Dendritic cell treated with granulocyte-macrophage colony-stimulating factor and Interleukin-4, amounts not matched to agents 40 ng/mL and 50 ng/mL, for 4 days (primary cell): Measurements from ENCODE around the gene ATP2B2.
A peak's percentile ranks its signal among the peaks of the same experiment; 100 is the strongest.

Experiments used
- H3K27ac Mint-ChIP-seq: one replicate; pipeline ENCODE4 v1.8.0; 2022; ENCODE audit warnings: mild to moderate bottlenecking, mixed read lengths
- H3K27me3 Mint-ChIP-seq: one replicate; pipeline ENCODE4 v1.8.0; 2022; ENCODE audit warnings: mild to moderate bottlenecking, mixed read lengths
- H3K36me3 Mint-ChIP-seq: one replicate; pipeline ENCODE4 v1.8.0; 2022; ENCODE audit warnings: low read depth, mixed read lengths
- H3K4me1 Mint-ChIP-seq: one replicate; pipeline ENCODE4 v1.8.0; 2022; ENCODE audit warnings: low read depth, mixed read lengths
- H3K4me3 Mint-ChIP-seq: one replicate; pipeline ENCODE4 v1.8.0; 2022; ENCODE audit warnings: mild to moderate bottlenecking, moderate library complexity, mixed read lengths
- H3K9me3 Mint-ChIP-seq: one replicate; pipeline ENCODE4 v1.8.0; 2022; ENCODE audit warnings: mixed read lengths
- intact Hi-C: fragments of 100-400 bp; cut with micrococcal nuclease; formaldehyde crosslinking; loops from one replicate; pipeline ENCODE4 v1.15.0; 2022

ATP2B2 gene

DNA sequence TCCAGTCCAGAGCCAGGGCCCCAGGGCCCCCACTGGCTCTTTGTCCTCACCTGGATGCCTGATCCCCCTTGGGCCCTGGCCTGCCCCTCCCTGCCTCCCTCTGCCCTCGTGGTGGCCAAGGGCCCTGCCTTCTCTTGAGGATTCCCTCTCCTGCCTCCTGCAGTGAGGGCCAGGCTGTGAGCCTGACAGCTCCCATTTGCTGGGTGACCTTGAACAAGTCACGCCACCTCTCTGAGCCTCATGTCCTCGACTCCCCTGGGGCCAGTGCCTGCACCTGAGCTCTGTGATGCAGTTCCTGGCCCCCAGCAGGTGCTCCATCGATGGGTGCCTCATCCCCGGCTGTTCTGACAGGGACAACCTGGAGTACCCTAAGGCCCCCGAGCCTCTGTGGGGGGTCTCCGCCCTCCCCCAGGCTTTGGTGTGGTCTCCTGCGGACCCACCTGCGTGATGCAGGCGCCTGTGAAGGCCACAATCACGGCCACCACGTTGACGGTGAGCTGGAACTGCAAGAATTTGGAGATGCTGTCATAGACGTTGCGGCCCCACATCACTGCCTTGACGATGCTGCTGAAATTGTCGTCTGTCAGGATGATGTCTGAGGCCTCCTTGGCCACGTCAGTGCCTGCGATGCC is 160.3 kb downstream of the ATP2B2 start:
- intact Hi-C loops = loop anchor here (1.0 kb wide), 1 partner anchor 394 kb away; no protein-coding TSS in a partner anchor
- Mint-ChIP-seq H3K4me1 (no peaks in the 10 kb centered on the region), H3K4me3 (no peak overlapping the region), H3K9me3 (no peaks in the 10 kb centered on the region), H3K27me3 (peaks cover 4% of the 10 kb centered on the region), H3K27ac (no peak overlapping the region), H3K36me3 (no peaks in the 10 kb centered on the region)

DNA sequence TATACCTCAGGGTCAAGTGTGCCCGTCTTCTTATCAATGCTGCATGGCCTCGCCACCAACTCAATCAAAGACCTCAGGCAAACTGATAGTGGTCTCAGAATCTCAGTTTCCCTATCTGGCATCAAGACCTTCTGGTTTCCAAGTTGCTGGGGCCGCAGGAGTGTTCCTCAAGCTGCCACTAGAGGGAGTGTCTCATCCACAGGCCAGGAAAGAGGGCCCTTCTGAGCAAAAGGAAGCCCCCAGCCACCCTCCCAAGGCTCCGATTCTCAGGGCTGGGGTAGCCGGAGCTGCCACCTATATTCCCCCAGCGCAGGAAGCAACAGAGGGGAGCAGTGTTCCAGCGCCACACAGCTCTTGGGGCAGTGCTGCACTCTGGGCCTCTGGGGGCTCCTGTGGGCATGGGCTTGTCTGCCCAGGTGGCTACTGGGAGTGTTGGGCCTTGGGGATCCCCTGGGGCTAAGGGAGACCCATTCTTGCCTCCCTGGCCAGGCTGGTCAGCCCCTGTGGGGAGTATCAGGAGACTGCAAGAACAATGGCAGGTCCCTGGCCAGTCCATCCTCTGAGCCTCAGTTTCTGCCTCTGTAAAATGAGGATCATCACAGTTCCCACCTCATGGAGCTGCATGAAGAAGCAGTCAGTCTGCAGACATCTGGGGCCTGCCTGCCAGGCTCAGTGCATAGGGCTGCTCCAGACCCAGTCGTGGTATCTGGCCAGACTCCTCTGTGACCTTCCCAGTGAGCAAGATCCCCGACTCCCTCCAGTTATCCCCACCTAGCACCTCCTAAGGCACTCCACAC is 161.0 kb downstream of the ATP2B2 start:
- no peaks in the 10 kb centered on the region for H3K4me1 Mint-ChIP-seq
- peaks cover 4% of the 10 kb centered on the region for H3K27me3 Mint-ChIP-seq
- H3K9me3 Mint-ChIP-seq = no peaks in the 10 kb centered on the region
- H3K36me3 Mint-ChIP-seq = no peaks in the 10 kb centered on the region
- H3K4me3 Mint-ChIP-seq = no peak overlapping the region
- peak overlapping the region; percentile 8 for H3K27ac Mint-ChIP-seq
- intact Hi-C loops = loop anchor here (1.0 kb wide), 1 partner anchor 395 kb away; no protein-coding TSS in a partner anchor

DNA sequence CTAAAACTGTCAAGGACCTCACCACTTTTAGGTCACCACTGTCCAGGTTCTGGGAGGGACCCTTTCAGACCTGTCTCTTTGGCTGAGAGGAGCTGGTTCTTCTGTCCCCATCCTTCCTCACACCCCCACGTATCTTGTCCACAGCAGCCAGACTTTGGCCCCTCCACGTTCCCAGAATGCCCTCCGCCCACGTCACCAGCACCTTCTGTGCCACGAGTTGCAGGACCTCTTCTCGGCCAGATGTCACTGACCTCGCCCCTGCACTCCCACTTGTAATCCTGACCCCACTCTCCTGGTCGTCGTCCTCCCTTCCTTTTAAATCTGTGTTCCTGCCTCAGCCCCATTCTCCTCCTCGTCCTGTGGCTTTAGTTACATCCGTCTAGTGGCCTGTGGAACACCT is 161.9 kb downstream of the ATP2B2 start:
- peak overlapping the region; percentile 8 for H3K27ac Mint-ChIP-seq
- peaks cover 4% of the 10 kb centered on the region for H3K27me3 Mint-ChIP-seq
- intact Hi-C loops = no loop called here
- H3K36me3 Mint-ChIP-seq = no peaks in the 10 kb centered on the region
- H3K4me1 Mint-ChIP-seq = no peaks in the 10 kb centered on the region
- no peak overlapping the region for H3K4me3 Mint-ChIP-seq
- H3K9me3 Mint-ChIP-seq = no peaks in the 10 kb centered on the region

DNA sequence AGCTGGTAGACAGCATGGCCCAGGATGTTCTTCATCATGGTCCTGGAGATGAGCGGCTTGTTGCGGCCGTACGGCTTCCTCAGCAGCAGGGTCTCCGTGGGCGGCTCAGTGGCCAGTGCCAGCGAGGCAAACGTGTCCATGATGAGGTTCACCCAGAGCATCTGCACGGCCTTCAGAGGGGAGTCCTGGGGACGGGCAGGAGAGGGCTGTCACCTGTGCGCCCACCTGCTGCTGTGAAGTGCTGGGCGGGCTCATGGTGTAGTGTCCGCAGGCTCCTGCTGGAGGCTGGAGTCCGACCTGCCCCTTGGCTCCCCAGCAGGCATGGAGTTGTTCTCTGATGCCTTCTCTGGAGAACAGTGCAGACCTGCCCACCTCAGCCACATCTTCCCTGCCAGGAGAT is 162.6 kb downstream of the ATP2B2 start:
- H3K4me1 Mint-ChIP-seq = no peaks in the 10 kb centered on the region
- H3K27ac Mint-ChIP-seq = no peak overlapping the region
- peaks cover 7% of the 10 kb centered on the region for H3K27me3 Mint-ChIP-seq
- no peaks in the 10 kb centered on the region for H3K9me3 Mint-ChIP-seq
- no peak overlapping the region for H3K4me3 Mint-ChIP-seq
- intact Hi-C loops = no loop called here
- no peaks in the 10 kb centered on the region for H3K36me3 Mint-ChIP-seq

DNA sequence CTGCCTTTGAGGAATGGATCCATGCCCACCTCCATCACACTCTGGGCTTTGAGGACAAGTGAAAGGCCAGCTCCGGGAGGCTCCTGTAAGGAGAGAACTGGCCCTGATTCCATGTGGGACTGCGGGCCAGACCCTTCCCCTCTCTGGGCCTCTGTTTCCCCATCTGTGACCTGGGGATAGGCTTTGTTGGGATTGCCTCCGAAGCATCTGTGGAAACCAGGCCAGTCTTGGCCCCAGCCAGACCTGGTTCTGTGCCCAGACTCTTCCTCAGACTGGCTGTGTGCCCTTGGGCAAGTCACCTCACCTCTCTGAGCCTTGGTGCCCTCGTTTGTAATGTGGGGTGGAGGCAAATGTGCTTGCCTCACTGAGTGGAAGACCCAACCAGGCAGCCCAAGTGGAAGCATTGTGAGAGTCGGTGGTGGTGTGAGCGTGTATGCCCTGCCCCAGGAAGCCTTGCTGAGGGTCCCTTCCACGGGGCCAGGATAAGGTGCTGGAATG is 163.4 kb downstream of the ATP2B2 start:
- H3K36me3 Mint-ChIP-seq = no peaks in the 10 kb centered on the region
- peaks cover 7% of the 10 kb centered on the region for H3K27me3 Mint-ChIP-seq
- no peaks in the 10 kb centered on the region for H3K9me3 Mint-ChIP-seq
- H3K4me3 Mint-ChIP-seq = no peak overlapping the region
- intact Hi-C loops = no loop called here
- no peaks in the 10 kb centered on the region for H3K4me1 Mint-ChIP-seq
- no peak overlapping the region for H3K27ac Mint-ChIP-seq

DNA sequence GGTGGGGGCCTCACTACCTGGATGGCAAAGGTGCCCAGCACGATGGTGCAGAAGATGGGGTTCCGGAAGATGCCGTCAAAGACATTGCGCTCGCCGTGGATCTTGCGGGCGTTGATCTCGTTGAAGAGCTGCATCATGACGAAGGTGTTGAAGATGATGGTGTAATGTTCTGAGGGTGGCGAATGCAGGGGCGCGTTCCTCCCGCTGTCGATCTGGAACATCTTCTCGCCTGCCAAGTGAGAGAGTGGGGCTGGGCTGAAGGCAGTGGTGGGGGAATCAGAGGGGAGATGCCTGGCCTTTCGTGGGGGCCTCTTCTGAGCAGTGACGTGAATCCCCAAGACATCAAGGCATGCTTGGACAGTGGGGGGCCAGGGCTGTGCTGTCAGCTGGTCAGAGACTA is 164.9 kb downstream of the ATP2B2 start:
- Mint-ChIP-seq H3K36me3 (no peaks in the 10 kb centered on the region), H3K4me1 (no peaks in the 10 kb centered on the region), H3K27me3 (peaks cover 7% of the 10 kb centered on the region), H3K9me3 (no peaks in the 10 kb centered on the region), H3K4me3 (no peak overlapping the region), H3K27ac (no peak overlapping the region)
- intact Hi-C loops = no loop called here

DNA sequence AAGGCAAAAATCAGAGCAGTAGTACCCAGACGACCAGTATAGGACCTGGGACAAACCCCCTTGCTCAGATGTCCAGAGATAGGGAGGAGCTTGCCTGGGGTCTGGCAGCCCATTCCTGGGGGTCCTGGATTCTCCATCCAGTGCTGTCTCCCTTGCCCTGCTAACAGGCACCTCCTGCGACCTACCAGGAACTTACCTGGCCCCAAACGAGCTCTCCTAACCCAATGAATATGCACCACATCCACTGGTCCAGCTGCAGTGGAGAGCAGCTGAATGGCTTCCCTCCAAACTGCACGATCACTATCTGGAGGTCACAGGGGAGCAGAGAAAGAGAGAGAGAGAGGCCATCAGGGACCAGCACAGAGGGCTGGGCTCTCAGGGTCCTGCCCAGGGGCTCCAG is 165.3 kb downstream of the ATP2B2 start:
- H3K4me1 Mint-ChIP-seq = no peaks in the 10 kb centered on the region
- H3K36me3 Mint-ChIP-seq = no peaks in the 10 kb centered on the region
- intact Hi-C loops = no loop called here
- H3K27me3 Mint-ChIP-seq = peaks cover 7% of the 10 kb centered on the region
- no peak overlapping the region for H3K4me3 Mint-ChIP-seq
- no peaks in the 10 kb centered on the region for H3K9me3 Mint-ChIP-seq
- H3K27ac Mint-ChIP-seq = no peak overlapping the region

DNA sequence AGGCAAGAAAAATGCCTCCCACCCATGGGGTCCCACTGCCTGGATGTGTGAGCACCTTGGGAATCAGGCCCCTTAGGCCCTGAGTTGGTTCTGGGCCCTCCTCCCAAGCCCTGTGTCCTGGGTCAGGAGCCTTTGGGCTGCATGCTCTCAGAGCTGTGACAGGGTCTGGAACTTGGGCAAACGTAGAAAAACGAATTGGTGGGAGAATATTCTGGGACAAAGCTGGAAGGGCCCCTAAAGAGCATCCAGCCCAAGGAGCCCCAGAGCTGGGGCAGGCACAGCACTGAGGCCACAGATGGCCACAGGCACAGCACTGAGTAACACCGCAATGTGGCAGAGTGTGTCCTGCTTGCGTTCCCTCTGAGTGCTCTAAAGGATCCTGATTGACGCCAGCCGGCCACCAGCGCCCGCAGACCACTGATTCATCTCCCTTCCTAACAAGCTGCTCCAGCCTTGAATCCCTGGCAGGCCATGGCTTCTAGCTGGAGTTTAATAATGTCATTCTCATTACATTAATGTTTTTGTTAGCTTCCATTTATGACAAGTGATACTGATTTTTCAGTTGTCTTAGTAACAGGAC is 165.9 kb downstream of the ATP2B2 start:
- no peaks in the 10 kb centered on the region for H3K4me1 Mint-ChIP-seq
- H3K36me3 Mint-ChIP-seq = no peaks in the 10 kb centered on the region
- no peak overlapping the region for H3K4me3 Mint-ChIP-seq
- peaks cover 7% of the 10 kb centered on the region for H3K27me3 Mint-ChIP-seq
- no peak overlapping the region for H3K27ac Mint-ChIP-seq
- intact Hi-C loops = no loop called here
- no peaks in the 10 kb centered on the region for H3K9me3 Mint-ChIP-seq

DNA sequence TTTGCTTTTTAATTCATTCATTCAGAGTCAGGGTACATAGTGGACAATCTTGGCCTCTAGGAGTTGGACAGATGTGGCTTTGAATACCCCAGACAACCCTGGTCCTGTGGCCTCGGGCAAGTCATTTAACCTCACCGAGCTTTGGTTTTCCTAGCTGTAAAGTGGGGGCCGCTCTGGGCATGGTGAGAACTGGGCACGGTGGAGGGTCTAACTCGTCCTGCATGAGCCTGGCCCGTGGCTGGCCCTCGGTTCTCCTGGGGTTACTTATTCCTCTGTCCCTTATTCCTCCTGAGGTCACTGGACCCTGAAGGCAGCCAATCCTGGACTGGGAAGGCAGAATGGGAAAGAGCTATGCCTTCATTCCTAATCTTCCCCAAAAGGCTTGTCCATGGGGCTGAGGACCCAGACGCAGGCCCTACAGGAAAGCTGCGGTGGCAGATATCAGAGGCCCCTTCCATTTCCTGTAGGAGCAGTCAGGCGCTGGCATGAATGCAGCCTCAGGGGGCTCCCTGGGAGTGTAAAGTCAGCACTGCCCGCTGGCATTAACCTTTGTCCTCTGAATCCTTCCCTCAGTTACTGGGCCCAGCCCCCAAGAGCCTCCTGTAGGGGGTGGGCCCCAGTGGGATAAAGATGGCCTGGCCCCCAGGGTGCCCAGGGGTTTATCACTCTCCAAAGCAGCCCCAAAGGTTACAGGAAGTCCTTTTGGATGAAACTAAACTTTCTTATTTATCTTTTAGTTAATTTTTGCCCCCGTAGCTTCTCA is 166.6 kb downstream of the ATP2B2 start:
- intact Hi-C loops = no loop called here
- H3K27ac Mint-ChIP-seq = no peak overlapping the region
- no peaks in the 10 kb centered on the region for H3K36me3 Mint-ChIP-seq
- no peaks in the 10 kb centered on the region for H3K9me3 Mint-ChIP-seq
- no peaks in the 10 kb centered on the region for H3K4me1 Mint-ChIP-seq
- H3K4me3 Mint-ChIP-seq = no peak overlapping the region
- H3K27me3 Mint-ChIP-seq = peaks cover 4% of the 10 kb centered on the region

DNA sequence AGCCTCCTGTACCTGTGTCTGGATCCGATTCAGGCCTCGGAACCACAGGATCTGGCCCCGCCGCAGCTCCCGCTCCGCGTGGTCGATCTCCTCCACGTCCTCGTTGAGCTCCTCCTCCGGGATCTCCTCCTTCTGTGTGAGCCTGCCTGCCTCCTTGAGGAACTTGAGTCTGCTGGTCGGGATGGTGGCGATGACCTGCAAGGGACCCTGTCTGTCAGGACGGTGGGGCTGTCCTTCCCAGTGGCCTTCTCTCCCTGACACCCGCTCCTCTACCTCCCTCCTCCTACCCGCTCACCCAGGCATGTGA is 167.3 kb downstream of the ATP2B2 start:
- Mint-ChIP-seq H3K27ac (no peak overlapping the region), H3K27me3 (peaks cover 3% of the 10 kb centered on the region), H3K36me3 (no peaks in the 10 kb centered on the region), H3K9me3 (no peaks in the 10 kb centered on the region), H3K4me1 (no peaks in the 10 kb centered on the region), H3K4me3 (no peak overlapping the region)
- intact Hi-C loops = no loop called here

DNA sequence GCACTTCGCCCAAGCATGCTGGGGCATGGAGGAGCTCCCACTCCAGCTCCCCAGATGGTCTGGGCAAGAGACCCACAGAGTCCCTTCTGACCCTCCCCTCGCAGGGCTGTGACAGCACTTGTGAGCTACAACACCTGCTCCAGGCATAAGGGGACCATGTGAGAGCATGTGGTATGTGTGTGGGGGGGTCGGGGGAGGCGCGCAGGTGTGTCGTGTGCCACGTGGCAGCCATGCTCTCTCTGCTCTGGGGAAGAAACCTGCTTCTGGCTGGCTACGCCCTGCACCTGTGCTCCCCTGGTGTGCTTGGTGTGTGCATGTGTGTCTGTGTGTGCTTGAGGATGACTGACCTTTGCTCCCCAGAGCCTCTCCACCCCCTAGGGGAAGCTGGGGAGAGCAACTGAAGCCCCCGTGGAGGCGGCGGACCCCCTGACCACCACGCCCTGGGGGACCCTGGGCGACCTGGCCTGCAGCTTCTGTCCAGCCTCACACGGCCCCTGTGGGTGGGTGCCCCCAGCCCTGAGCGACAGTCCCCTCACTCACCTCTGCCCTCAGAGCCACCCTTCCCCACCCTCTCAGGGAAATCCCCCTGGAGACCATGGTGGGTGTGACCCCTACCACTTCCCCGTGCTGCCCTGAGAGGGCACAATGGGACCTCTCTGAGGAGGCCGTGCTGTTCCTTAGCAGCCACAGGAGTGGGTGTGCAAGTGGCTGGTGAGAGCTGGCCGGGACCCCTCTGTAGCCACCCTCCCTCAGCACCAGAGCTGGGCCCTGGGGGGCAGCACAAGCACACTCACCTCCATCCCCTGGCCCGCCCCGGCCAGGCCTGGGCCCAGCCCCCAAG is 167.8 kb downstream of the ATP2B2 start:
- no peak overlapping the region for H3K27ac Mint-ChIP-seq
- peaks cover 3% of the 10 kb centered on the region for H3K27me3 Mint-ChIP-seq
- no peaks in the 10 kb centered on the region for H3K9me3 Mint-ChIP-seq

DNA sequence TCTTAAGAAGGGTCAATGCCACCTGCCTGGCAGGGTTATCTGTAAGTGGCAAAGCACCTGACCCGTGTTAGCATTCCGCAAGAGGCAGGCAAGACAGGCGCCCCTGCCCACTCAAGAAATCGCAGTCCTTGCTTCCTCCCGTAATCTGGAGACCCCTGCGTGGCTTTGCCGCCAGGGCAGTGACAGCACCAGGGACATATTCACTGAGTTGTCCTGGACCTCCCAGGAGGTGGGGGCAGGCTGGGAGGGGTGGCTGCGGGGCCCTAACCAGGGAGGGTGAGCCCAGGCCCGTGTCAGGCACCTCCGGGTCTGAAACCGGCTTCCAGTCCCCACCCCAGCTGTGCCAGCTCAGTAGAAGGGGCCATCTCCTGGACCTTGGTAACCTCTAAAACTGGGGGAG is 168.6 kb downstream of the ATP2B2 start:
- no peak overlapping the region for H3K27ac Mint-ChIP-seq
- intact Hi-C loops = no loop called here
- no peaks in the 10 kb centered on the region for H3K4me1 Mint-ChIP-seq
- no peaks in the 10 kb centered on the region for H3K9me3 Mint-ChIP-seq
- no peaks in the 10 kb centered on the region for H3K36me3 Mint-ChIP-seq
- H3K4me3 Mint-ChIP-seq = no peak overlapping the region
- H3K27me3 Mint-ChIP-seq = peaks cover 5% of the 10 kb centered on the region

More for the DNA sequence above, 167.8 kb downstream of the ATP2B2 start:
- H3K4me3 Mint-ChIP-seq = no peak overlapping the region
- H3K36me3 Mint-ChIP-seq = no peaks in the 10 kb centered on the region
- intact Hi-C loops = no loop called here
- no peaks in the 10 kb centered on the region for H3K4me1 Mint-ChIP-seq

DNA sequence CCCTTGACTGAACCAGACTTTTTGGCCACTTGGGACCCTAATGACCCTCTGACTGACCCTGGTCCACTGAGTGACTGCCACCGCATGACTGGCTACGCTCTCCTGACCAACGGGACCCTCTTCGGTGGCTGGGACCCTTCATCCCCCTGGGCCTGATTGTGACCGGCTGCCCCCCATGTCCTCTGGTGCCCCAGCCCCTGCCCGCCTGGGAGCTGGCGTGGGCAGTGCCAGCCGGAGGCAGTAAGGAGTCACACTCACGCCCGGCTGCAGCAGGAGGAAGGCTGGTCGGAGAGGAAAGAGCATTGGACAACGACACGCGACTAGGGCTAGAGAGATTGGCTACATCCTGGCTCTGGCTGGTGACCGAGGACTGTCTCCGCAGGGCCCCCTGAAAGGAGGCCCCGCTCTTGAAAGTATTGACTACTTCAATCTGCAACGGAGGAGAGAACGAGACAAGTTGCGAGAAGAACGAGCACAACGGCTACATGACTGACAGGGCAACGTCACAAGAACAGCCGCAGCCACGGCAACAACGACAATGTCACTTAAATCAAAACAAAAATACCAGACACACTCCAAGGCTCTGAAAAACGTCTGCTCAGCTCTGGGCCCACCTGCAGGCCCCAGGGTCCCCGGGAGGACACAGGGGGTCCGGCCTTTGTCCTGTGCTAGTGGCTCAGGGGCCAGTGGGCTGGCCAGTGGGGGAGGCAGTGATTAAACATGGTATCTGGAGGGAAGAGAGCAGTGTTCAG is 169.3 kb downstream of the ATP2B2 start:
- H3K27me3 Mint-ChIP-seq = peaks cover 6% of the 10 kb centered on the region
- intact Hi-C loops = no loop called here
- no peak overlapping the region for H3K4me3 Mint-ChIP-seq
- no peaks in the 10 kb centered on the region for H3K9me3 Mint-ChIP-seq
- H3K4me1 Mint-ChIP-seq = no peaks in the 10 kb centered on the region
- no peaks in the 10 kb centered on the region for H3K36me3 Mint-ChIP-seq
- no peak overlapping the region for H3K27ac Mint-ChIP-seq
